HCT116 (cell line): ENCODE data around the gene FAM114A1. TPM values are rescaled to one million over a fixed set of nuclear protein-coding genes. Genes with fewer than 3 reads are reported as not detected.

Source experiments
- ATAC-seq: fragments of 200-7000 bp; cut with Tn5 transposase; 2 replicates; pipeline ENCODE4 v1.9.1; 2020; ENCODE audit warnings: mild to moderate bottlenecking, moderate library complexity
- BruUV-seq: library from RNA; stranded (reverse); fragments of 400-500 nt; replicated peaks from 2 replicates; lab custom pipeline; 2021; lab: Mats Ljungman, UMichigan
- CTCF ChIA-PET: fragments of 300-600 bp; sonication (Branson Sonifier 250); formaldehyde crosslinking; loops from one replicate; lab custom pipeline; 2021; ENCODE audit warnings: antibody characterized with exemption; lab: Charles Lee
- POLR2A ChIA-PET: fragments of 300-600, 350-600 bp; sonication (Branson Sonifier 250); formaldehyde crosslinking; loops from one replicate; lab custom pipeline; 2021; ENCODE audit warnings: antibody characterized with exemption; lab: Charles Lee
- RAD21 ChIA-PET, 2 experiments: fragments of 300-600 bp; sonication (Branson Sonifier 250); formaldehyde crosslinking; loops; one replicate each; lab custom pipeline; 2023; ENCODE audit warnings: low total read pairs in 2 of 2; ENCODE audit not compliant: uncharacterized antibody in 2 of 2, unreplicated experiment in 2 of 2, low non-redundant PET in 1 of 2; lab: Charles Lee
- DNase-seq: peaks from one replicate; pipeline ENCODE4 v3.0.0-alpha.2; 2010; ENCODE audit warnings: low read depth, low spot score
- H2AFZ ChIP-seq: fragments of 200-600 bp; shearing (Covaris generic), sonication (generic); 2 replicates; pipeline ENCODE4 v1.6.1; 2017; ENCODE audit warnings: low read depth, mixed run types, mixed read lengths, antibody characterized with exemption, low read length; ENCODE audit not compliant: poor library complexity, severe bottlenecking
- H3K27ac ChIP-seq: 2 replicates; pipeline ENCODE4 v1.5.1; 2012; ENCODE audit warnings: low read depth, low read length
- H3K27me3 ChIP-seq: fragments of 200-600 bp; sonication (generic); 2 replicates; pipeline ENCODE4 v1.6.1; 2016; ENCODE audit warnings: mixed run types, low read length, mixed read lengths; ENCODE audit not compliant: insufficient read depth
- H3K36me3 ChIP-seq, 2 experiments: fragments of 200-500 bp in 1 of 2; fragments of 200-600 bp in 1 of 2; sonication (Bioruptor generic) in 1 of 2; sonication (generic) in 1 of 2; 2 replicates each; pipeline versions ENCODE4 v1.5.1 to v1.6.1; 2014 to 2016; ENCODE audit warnings: low read length in 2 of 2, inconsistent platforms in 1 of 2, mixed read lengths in 1 of 2, mixed run types in 1 of 2; ENCODE audit not compliant: insufficient read depth in 2 of 2, control insufficient read depth in 1 of 2
- H3K4me1 ChIP-seq, 2 experiments: fragments of 200-600 bp in 1 of 2; sonication (generic) in 1 of 2; 2 replicates each; pipeline versions ENCODE4 v1.5.1 to v1.6.1; 2012 to 2017; ENCODE audit warnings: low read length in 2 of 2, inconsistent platforms in 1 of 2, mild to moderate bottlenecking in 1 of 2, mixed read lengths in 1 of 2, mixed run types in 1 of 2, moderate library complexity in 1 of 2; ENCODE audit not compliant: insufficient read depth in 2 of 2, control insufficient read depth in 1 of 2
- H3K4me2 ChIP-seq: fragments of 200-600 bp; sonication (generic); 2 replicates; pipeline ENCODE4 v1.6.1; 2017; ENCODE audit warnings: mixed run types, low read length, mixed read lengths
- H3K4me3 ChIP-seq, 2 experiments: fragments of 200-600 bp in 1 of 2; sonication (generic) in 1 of 2; replicated peaks in 1 of 2; 2 replicates each; pipeline ENCODE4 v1.5.1; 2011 to 2016; ENCODE audit warnings: low read length in 2 of 2, control low read depth in 1 of 2, low read depth in 1 of 2, mild to moderate bottlenecking in 1 of 2, mixed read lengths in 1 of 2, mixed run types in 1 of 2
- H3K79me2 ChIP-seq: fragments of 200-600 bp; sonication (generic); 2 replicates; pipeline ENCODE4 v1.6.1; 2017; ENCODE audit warnings: mild to moderate bottlenecking, mixed run types, low read length, moderate library complexity, mixed read lengths; ENCODE audit not compliant: insufficient read depth
- H3K9ac ChIP-seq: fragments of 200-600 bp; sonication (generic); 2 replicates; pipeline ENCODE4 v1.6.1; 2016; ENCODE audit warnings: low read length, mixed read lengths
- H3K9me2 ChIP-seq: fragments of 200-600 bp; sonication (generic), shearing (Covaris generic); 2 replicates; pipeline ENCODE4 v1.6.1; 2017; ENCODE audit warnings: mixed run types, mild to moderate bottlenecking, moderate library complexity; ENCODE audit not compliant: insufficient read depth
- H3K9me3 ChIP-seq, 2 experiments: fragments of 200-500 bp in 1 of 2; fragments of 200-600 bp in 1 of 2; sonication (Bioruptor generic) in 1 of 2; sonication (generic) in 1 of 2; 2 replicates each; pipeline ENCODE4 v1.6.1; 2014 to 2017; ENCODE audit warnings: low read length in 2 of 2, mixed read lengths in 2 of 2, inconsistent platforms in 1 of 2, low read depth in 1 of 2, mild to moderate bottlenecking in 1 of 2, mixed run types in 1 of 2, moderate library complexity in 1 of 2; ENCODE audit not compliant: control insufficient read depth in 1 of 2, insufficient read depth in 1 of 2
- H4K20me1 ChIP-seq: fragments of 200-600 bp; sonication (generic), shearing (Covaris generic); 2 replicates; pipeline ENCODE4 v1.6.1; 2017; ENCODE audit warnings: mixed run types, mild to moderate bottlenecking, moderate library complexity; ENCODE audit not compliant: insufficient read depth
- CBX3 ChIP-seq: IDR thresholded peaks from 2 replicates; pipeline ENCODE4 v1.6.1; 2012; ENCODE audit warnings: low read depth
- CEBPB ChIP-seq: IDR thresholded peaks from 2 replicates; pipeline ENCODE4 v1.6.1; 2012; ENCODE audit warnings: low read depth
- EGR1 ChIP-seq: IDR thresholded peaks from 2 replicates; pipeline ENCODE4 v1.6.1; 2012; ENCODE audit warnings: low read depth
- ELF1 ChIP-seq: IDR thresholded peaks from 2 replicates; pipeline ENCODE4 v1.6.1; 2012; ENCODE audit warnings: low read depth, borderline replicate concordance
- EZH2 ChIP-seq: fragments of 200-600 bp; sonication (generic); IDR thresholded peaks from 2 replicates; pipeline ENCODE4 v1.6.1; 2017; ENCODE audit warnings: antibody characterized with exemption, mixed run types
- EZH2phosphoT487 ChIP-seq: fragments of 200-600 bp; IDR thresholded peaks from 2 replicates; pipeline ENCODE4 v1.6.1; 2018; ENCODE audit warnings: antibody characterized with exemption, borderline replicate concordance
- JUND ChIP-seq: IDR thresholded peaks from 2 replicates; pipeline ENCODE4 v1.6.1; 2012
- POLR2A ChIP-seq: IDR thresholded peaks from 2 replicates; pipeline ENCODE4 v1.7.0; 2011; ENCODE audit warnings: borderline replicate concordance; ENCODE audit not compliant: insufficient read depth, insufficient read length; ENCODE audit errors: extremely low read depth
- RAD21 ChIP-seq: IDR thresholded peaks from 2 replicates; pipeline ENCODE4 v1.6.1; 2012; ENCODE audit warnings: low read depth, mild to moderate bottlenecking
- SP1 ChIP-seq: IDR thresholded peaks from 2 replicates; pipeline ENCODE4 v1.6.1; 2012; ENCODE audit warnings: low read depth
- SRF ChIP-seq: IDR thresholded peaks from 2 replicates; pipeline ENCODE4 v1.6.1; 2012; ENCODE audit warnings: low read depth
- TCF7L2 ChIP-seq: IDR thresholded peaks from 2 replicates; pipeline ENCODE4 v1.7.0; 2011; ENCODE audit warnings: borderline replicate concordance, inconsistent platforms; ENCODE audit not compliant: insufficient read depth, insufficient read length; ENCODE audit errors: extremely low read depth
- YY1 ChIP-seq: IDR thresholded peaks from 2 replicates; pipeline ENCODE4 v1.6.1; 2011; ENCODE audit warnings: low read length, low read depth, moderate library complexity, mild to moderate bottlenecking; ENCODE audit not compliant: insufficient replicate concordance; ENCODE audit errors: extremely low read depth
- ZFX ChIP-seq: fragments of 450-650 bp; IDR thresholded peaks from 2 replicates; pipeline ENCODE4 v1.6.1; 2017
- ZNF274 ChIP-seq: fragments of 200-500 bp; sonication (Bioruptor generic); IDR thresholded peaks from 2 replicates; pipeline ENCODE4 v1.6.1; 2014; ENCODE audit warnings: mild to moderate bottlenecking, low read depth, low read length, inconsistent platforms
- intact Hi-C: fragments of 100-400 bp; cut with micrococcal nuclease; formaldehyde crosslinking; loops from 2 replicates; pipeline ENCODE4 v1.10.0; 2022
- total RNA-seq: library from RNA; stranded (reverse); gene quantifications from one replicate; pipeline ENCODE4 v1.2.1, GENCODE V29; 2021; ENCODE audit not compliant: unreplicated experiment
- TF ChIP-seq, protein P1 (sequence below): IDR thresholded peaks from 2 replicates; pipeline ENCODE4 v1.6.1; 2012
- TF ChIP-seq, protein P2 (sequence below): IDR thresholded peaks from 2 replicates; pipeline ENCODE4 v1.6.1; 2012; ENCODE audit warnings: low read depth
- TF ChIP-seq, protein P3 (sequence below): IDR thresholded peaks from 2 replicates; pipeline ENCODE4 v1.6.1; 2011; ENCODE audit warnings: mild to moderate bottlenecking, low read length, moderate library complexity; ENCODE audit not compliant: insufficient replicate concordance; ENCODE audit errors: extremely low read depth
- TF ChIP-seq, protein P4 (sequence below), 3 experiments: fragments of 200-600 bp in 1 of 3; sonication (generic) in 1 of 3; IDR thresholded peaks in 2 of 3; conservative IDR thresholded peaks in 1 of 3; 2 replicates each; pipeline ENCODE4 v1.5.1; 2012 to 2017; ENCODE audit warnings: low read depth in 2 of 3, low read length in 2 of 3, antibody characterized with exemption in 1 of 3, borderline replicate concordance in 1 of 3, control low read depth in 1 of 3, mild to moderate bottlenecking in 1 of 3, mixed read lengths in 1 of 3, mixed run types in 1 of 3, moderate library complexity in 1 of 3; ENCODE audit not compliant: insufficient read depth in 1 of 3

The FAM114A1 gene
- total RNA-seq, 1 experiment from 2014 or later = 35.6 TPM

DNA sequence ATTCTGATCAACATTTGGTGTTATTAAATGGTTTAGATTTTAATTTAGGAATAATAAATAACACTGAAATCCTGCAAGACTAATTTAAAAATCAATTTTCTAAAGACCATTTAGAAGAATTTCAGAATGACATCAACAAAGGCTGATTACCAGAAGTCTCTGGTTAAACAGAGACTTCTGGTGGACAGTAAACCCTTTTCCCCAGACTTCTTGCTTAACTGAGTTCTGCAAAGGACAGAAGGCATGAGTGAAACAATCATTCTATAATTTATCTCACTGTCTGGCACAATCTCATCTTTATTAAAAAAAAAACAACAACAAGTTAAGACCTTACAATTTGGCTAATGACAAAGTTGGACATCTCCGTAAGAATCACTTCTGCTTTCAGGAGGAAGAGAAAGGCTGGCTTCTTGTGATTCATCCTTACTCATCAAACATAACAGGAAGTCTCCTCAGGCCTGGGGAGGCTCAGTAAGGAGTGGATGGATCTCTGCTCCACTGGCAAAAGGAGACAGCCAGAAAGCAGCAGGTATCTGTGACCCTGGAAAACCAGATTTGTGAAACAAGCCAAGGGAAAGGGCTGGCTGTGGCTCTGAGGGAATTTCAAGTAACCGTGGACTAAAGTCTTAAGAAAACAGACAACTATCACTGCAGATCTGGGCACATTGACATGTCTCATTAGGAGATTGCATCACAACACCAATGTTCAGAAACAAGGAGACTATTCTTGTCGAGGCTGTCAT is 10.1 kb upstream of the FAM114A1 start:
- H3K27ac ChIP-seq = peak overlapping the region; percentile 84
- H3K9me2 ChIP-seq = no peaks in the 10 kb centered on the region
- ATAC-seq = peak; percentile 84
- no peaks in the 10 kb centered on the region for H3K9me3 ChIP-seq
- H3K4me3 ChIP-seq = peak overlapping the region; percentile 41 to 57
- ChIA-PET RAD21 (no interaction called here), CTCF (interaction anchor here (0.7 to 2.5 kb wide), 2 partner anchors 8 to 98 kb away, joined by 3 to 19 read pairs; no protein-coding TSS in a partner anchor), POLR2A (no interaction called here)
- intact Hi-C loops = loop anchor here (2.0 to 10.0 kb wide), 4 partner anchors 99 to 795 kb away; no protein-coding TSS in a partner anchor
- H3K9ac ChIP-seq = peak overlapping the region; percentile 53
- peaks cover 19 to 49% of the 10 kb centered on the region in 2 experiments for H3K4me1 ChIP-seq
- H3K36me3 ChIP-seq = no peaks in the 10 kb centered on the region
- BruUV-seq = TSS peak; percentile 66
- H3K4me2 ChIP-seq = peak overlapping the region; percentile 90
- no peaks in the 10 kb centered on the region for H3K79me2 ChIP-seq
- peak overlapping the region; percentile 27 for H2AFZ ChIP-seq
- no peaks in the 10 kb centered on the region for H4K20me1 ChIP-seq
- no peaks in the 10 kb centered on the region for H3K27me3 ChIP-seq
- peak; percentile 92 for DNase-seq
- TF ChIP-seq TCF7L2 (no peak), EZH2 (no peak), ZFX (no peak), EGR1 (no peak; the same call in 1 of the 2 replicates), RAD21 (no peak), ELF1 (no peak; the same call in 1 of the 2 replicates), SRF (peak; percentile 72), EZH2phosphoT487 (no peak), POLR2A (peak; percentile 20), SP1 (peak; percentile 88), CBX3 (peak; percentile 81; the same call in 1 of the 2 replicates), ZNF274 (no peak), CEBPB (peak; percentile 95), JUND (peak; percentile 91), YY1 (peak; percentile 50)
- TF ChIP-seq, protein P1, sequence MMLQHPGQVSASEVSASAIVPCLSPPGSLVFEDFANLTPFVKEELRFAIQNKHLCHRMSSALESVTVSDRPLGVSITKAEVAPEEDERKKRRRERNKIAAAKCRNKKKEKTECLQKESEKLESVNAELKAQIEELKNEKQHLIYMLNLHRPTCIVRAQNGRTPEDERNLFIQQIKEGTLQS = peak; percentile 57; the same call in 1 of the 2 replicates
- TF ChIP-seq, protein P2, sequence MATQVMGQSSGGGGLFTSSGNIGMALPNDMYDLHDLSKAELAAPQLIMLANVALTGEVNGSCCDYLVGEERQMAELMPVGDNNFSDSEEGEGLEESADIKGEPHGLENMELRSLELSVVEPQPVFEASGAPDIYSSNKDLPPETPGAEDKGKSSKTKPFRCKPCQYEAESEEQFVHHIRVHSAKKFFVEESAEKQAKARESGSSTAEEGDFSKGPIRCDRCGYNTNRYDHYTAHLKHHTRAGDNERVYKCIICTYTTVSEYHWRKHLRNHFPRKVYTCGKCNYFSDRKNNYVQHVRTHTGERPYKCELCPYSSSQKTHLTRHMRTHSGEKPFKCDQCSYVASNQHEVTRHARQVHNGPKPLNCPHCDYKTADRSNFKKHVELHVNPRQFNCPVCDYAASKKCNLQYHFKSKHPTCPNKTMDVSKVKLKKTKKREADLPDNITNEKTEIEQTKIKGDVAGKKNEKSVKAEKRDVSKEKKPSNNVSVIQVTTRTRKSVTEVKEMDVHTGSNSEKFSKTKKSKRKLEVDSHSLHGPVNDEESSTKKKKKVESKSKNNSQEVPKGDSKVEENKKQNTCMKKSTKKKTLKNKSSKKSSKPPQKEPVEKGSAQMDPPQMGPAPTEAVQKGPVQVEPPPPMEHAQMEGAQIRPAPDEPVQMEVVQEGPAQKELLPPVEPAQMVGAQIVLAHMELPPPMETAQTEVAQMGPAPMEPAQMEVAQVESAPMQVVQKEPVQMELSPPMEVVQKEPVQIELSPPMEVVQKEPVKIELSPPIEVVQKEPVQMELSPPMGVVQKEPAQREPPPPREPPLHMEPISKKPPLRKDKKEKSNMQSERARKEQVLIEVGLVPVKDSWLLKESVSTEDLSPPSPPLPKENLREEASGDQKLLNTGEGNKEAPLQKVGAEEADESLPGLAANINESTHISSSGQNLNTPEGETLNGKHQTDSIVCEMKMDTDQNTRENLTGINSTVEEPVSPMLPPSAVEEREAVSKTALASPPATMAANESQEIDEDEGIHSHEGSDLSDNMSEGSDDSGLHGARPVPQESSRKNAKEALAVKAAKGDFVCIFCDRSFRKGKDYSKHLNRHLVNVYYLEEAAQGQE = no peak
- TF ChIP-seq, protein P3, sequence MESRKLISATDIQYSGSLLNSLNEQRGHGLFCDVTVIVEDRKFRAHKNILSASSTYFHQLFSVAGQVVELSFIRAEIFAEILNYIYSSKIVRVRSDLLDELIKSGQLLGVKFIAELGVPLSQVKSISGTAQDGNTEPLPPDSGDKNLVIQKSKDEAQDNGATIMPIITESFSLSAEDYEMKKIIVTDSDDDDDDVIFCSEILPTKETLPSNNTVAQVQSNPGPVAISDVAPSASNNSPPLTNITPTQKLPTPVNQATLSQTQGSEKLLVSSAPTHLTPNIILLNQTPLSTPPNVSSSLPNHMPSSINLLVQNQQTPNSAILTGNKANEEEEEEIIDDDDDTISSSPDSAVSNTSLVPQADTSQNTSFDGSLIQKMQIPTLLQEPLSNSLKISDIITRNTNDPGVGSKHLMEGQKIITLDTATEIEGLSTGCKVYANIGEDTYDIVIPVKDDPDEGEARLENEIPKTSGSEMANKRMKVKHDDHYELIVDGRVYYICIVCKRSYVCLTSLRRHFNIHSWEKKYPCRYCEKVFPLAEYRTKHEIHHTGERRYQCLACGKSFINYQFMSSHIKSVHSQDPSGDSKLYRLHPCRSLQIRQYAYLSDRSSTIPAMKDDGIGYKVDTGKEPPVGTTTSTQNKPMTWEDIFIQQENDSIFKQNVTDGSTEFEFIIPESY = no peak
- TF ChIP-seq, protein P4, sequence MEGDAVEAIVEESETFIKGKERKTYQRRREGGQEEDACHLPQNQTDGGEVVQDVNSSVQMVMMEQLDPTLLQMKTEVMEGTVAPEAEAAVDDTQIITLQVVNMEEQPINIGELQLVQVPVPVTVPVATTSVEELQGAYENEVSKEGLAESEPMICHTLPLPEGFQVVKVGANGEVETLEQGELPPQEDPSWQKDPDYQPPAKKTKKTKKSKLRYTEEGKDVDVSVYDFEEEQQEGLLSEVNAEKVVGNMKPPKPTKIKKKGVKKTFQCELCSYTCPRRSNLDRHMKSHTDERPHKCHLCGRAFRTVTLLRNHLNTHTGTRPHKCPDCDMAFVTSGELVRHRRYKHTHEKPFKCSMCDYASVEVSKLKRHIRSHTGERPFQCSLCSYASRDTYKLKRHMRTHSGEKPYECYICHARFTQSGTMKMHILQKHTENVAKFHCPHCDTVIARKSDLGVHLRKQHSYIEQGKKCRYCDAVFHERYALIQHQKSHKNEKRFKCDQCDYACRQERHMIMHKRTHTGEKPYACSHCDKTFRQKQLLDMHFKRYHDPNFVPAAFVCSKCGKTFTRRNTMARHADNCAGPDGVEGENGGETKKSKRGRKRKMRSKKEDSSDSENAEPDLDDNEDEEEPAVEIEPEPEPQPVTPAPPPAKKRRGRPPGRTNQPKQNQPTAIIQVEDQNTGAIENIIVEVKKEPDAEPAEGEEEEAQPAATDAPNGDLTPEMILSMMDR (IDR thresholded peaks at IDR 0.05 in 2 of 3, conservative IDR thresholded peaks at IDR 0.05 in 1 of 3; ENCODE audit: borderline replicate concordance in 1 of 3, insufficient read depth in 1 of 3, low read depth in 2 of 3, low read length in 2 of 3) = no peak
